Measurements from ENCODE around the gene NKD1.

Gene NKD1

GRCh38 chr16:50627419-50627818 is 79.2 kb downstream of the NKD1 start:
- peak in 1 of 2 donors; percentile 6 for DNase-seq (ENCODE audit: low read depth in 2 of 2, low spot score in 1 of 2)

- DNase-seq (ENCODE audit: low read depth in 2 of 2, low spot score in 1 of 2) = no peak
These were observed 80.1 kb downstream of the NKD1 start for GRCh38 chr16:50628156-50628802.

GRCh38 chr16:50629334-50629733 is 81.1 kb downstream of the NKD1 start:
- DNase-seq (ENCODE audit: low read depth in 2 of 2, low spot score in 1 of 2) = no peak

GRCh38 chr16:50630394-50631020 is 82.3 kb downstream of the NKD1 start:
- no peak for DNase-seq (ENCODE audit: low read depth in 2 of 2, low spot score in 1 of 2)

- no peak for DNase-seq (ENCODE audit: low read depth in 2 of 2, low spot score in 1 of 2)
These were observed 83.2 kb downstream of the NKD1 start for GRCh38 chr16:50631249-50631984.

DNA sequence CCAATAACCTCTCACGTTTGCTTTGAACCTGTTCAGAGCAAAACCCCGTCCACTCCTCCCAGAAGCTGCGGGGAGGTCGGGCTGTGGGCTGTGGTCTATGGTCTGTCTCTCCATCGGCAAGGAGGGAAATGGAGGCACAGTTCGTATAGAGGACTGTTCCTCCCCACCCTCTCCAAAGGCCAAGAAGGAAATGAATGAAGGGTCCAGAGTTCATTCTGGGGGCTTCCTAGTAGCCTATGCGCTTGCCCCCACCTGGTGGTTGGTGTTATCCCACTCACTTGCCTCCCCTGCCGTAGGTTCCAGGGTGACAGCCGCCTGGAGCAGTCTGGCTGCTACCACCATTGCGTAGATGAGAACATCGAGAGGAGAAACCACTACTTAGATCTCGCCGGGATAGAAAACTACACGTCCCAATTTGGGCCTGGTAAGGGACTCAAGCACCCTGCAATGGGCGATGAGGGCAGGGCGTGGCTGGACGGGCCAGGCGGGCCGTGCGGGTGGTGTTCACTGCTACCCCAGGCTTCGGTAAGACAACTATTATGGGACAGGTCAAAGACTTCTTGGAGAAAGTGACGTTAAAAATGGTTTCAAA is 83.9 kb downstream of the NKD1 start:
- no peak for DNase-seq (ENCODE audit: low read depth in 2 of 2, low spot score in 1 of 2)

DNA sequence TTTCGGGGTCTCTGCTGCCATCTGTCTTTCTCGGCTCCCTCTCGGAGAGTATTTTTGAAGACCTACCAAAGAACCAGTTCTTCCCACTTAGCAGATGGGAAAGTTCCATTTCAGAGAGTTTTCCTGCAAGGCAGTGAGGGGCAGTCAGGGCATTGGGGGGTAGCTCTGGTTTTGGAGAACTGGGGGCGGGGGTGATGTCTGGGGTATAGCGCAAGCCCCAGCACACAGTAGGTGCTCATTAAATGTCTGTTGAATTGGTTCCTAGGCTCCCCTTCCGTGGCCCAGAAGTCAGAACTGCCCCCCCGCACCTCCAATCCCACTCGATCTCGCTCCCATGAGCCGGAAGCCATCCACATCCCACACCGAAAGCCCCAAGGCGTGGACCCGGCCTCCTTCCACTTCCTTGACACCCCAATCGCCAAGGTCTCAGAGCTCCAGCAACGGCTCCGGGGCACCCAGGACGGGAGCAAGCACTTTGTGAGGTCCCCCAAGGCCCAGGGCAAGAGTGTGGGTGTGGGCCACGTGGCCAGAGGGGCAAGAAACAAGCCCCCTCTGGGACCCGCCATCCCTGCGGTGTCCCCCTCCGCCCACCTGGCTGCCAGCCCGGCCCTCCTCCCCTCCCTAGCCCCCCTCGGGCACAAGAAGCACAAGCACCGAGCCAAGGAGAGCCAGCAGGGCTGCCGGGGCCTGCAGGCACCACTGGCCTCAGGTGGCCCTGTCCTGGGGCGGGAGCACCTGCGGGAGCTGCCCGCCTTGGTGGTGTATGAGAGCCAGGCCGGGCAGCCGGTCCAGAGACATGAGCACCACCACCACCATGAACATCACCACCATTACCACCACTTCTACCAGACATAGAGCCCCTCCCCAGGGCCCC is 85.0 kb downstream of the NKD1 start:
- DNase-seq (ENCODE audit: low read depth in 2 of 2, low spot score in 1 of 2) = no peak

DNA sequence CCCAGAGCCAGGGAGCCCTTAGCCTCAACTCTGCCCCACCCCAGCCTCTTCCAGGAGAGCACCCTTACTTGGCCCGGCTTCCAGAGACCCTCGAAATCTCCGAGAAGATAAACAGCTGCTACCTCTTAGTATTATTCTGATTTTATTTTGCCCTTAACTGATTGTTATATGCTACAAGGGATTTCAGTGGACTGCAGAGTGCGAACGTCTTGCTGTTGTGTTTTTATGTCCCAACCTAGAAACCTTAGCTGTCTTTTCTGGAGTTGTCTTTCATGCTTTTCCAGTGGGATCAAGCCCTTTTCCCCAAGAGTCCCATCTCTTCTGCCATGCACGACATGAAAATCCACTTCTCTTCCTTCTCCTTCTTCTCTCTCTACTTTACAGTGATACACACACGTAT is 85.9 kb downstream of the NKD1 start:
- no peak for DNase-seq (ENCODE audit: low read depth in 2 of 2, low spot score in 1 of 2)

- DNase-seq (ENCODE audit: low read depth in 2 of 2, low spot score in 1 of 2) = no peak
These were observed 86.8 kb downstream of the NKD1 start for GRCh38 chr16:50634947-50635346.

- no peak for DNase-seq (ENCODE audit: low read depth in 2 of 2, low spot score in 1 of 2)
These were observed 87.6 kb downstream of the NKD1 start for GRCh38 chr16:50635505-50636392.

DNA sequence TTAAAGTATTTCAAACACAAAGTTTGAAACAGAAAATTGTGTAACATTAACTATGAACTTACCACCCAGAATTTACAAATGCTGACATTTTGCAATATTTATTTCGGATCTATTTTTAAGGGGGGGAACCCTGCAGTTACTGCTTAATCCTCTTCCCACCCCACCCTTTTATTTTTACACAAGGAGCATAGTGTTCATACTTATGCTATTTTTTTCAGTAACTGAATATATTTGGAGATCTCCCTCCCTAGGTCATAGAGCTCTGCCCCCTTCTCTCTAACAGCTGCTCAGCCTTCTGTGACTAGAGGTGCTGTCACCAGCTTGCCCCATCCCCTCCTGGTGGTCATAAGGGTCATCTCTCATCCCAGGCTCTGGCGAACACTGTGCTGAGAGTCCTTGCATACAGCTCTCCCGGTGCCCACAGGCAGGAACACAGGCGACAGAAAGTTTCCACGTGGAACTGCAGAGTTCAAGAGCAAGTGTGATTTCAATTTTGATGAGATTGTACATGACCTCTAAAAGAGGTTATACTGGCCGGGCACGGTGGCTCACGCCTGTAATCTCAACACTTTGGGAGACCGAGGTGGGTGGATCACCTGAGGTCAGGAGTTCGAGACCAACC is 88.7 kb downstream of the NKD1 start:
- no peak for DNase-seq (ENCODE audit: low read depth in 2 of 2, low spot score in 1 of 2)

- DNase-seq (ENCODE audit: low read depth in 2 of 2, low spot score in 1 of 2) = no peak
These were observed 89.8 kb downstream of the NKD1 start for GRCh38 chr16:50637716-50638602.

DNA sequence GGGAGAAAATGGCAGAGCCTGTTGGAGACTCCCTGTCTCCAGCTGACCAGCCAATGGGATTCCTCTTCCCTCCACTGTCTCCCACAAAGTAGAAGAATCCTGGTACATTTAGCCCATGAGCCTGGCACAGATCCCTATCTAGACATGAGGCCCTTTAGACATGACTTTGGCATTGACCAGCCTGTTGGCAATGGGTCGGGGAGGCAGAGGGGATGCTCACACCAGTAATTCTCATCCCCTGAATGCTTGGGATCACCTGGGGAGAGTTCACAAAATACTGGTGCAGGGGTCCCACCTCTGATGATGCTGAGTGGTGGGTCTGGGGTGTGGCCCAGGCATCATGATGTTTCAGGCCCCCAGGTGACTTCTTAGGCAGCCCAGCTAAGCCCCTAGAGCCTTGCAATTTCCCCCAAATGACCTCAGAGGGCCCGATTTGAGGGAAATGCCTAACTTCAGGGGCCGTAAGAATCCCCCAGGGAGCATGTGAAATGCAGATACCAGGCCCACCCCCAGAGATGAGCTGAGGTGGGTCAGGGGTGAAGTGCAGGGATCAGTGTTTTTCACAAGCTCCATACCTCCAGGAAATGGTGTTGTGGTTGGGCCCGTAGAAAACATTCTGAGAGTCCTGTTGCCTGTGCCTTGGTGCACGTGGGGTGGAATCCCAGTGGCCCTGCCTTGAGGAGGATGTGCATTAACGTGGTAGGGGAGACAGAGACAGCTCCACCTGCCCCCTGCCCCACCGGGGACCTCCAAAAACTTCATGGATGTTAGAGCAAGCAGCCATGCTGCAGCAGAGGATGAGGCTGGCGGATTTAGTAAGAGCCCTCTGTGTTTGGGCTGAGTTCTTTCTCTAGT is 90.8 kb downstream of the NKD1 start:
- no peak for DNase-seq (ENCODE audit: low read depth in 2 of 2, low spot score in 1 of 2)

DNA sequence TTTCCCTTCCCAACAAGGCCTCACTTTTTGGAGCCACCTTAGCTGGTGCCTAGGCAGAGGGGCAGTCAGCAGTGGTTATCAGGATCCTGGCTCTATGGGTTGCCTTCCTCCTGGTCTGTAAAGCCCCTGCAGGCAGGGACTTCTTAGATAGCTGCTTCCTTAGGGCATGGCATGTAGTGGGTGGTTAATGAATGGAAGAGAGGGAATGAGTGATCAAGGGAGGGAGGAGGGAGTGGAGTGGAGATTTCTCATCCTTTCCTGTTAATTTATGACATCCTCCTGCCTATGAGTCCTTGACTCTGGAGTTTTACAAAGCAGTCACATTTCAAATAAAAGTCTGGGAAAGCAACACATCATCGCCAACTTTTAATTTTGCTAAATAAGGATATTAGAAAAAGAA is 92.2 kb downstream of the NKD1 start:
- DNase-seq (ENCODE audit: low read depth in 2 of 2, low spot score in 1 of 2) = no peak

GRCh38 chr16:50640919-50641817 is 93.0 kb downstream of the NKD1 start:
- DNase-seq (ENCODE audit: low read depth in 2 of 2, low spot score in 1 of 2) = no peak

DNA sequence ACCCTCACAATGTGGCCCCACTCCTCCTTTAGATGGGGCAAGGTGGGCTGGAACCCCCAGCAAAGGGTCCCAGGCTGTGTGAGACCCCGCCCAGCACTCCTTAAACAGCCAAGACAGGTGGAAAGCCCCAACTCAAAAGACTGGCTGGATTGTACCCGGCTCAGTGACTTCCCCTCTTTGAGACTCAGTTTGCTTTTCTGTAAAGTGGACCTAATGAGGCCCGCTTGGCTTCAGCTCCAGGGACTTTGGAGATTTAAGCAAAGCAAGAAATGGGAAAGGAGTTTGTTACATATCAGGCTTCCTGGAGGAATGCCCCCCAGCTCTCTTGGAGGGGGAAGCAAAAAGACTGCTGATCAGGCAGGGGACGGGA is 93.6 kb downstream of the NKD1 start:
- DNase-seq (ENCODE audit: low read depth in 2 of 2, low spot score in 1 of 2) = no peak

- DNase-seq (ENCODE audit: low read depth in 2 of 2, low spot score in 1 of 2) = no peak
These were observed 94.2 kb downstream of the NKD1 start for GRCh38 chr16:50642349-50642748.

All from stimulated activated CD8-positive, alpha-beta memory T cell treated with anti-CD3 and anti-CD28 coated beads, Interleukin-4, amount 100 ng/mL, for 1 hour (primary cell).